Measurements from ENCODE around the gene TAOK3. TPM values are rescaled to one million over a fixed set of nuclear protein-coding genes. Genes with fewer than 3 reads are reported as not detected.

Gene TAOK3
- total RNA-seq, 4 donors from 2014 or later: 22.7 to 61.7 (median 38.8) TPM

- WGBS: 87% methylated on average over 1 of the region's 1 CpG
- TF ChIP-seq POLR2A (IDR thresholded peaks at IDR 0.05) (no peak), CTCF (IDR thresholded peaks at IDR 0.05) (no peak), POLR2AphosphoS5 (IDR thresholded peaks at IDR 0.05) (no peak), EP300 (IDR thresholded peaks at IDR 0.05) (no peak)
- H3K27ac ChIP-seq: no peak overlapping the region
- H3K4me3 ChIP-seq: no peak overlapping the region
- DNase-seq (ENCODE audit: low spot score in 2 of 2): no peak
- H3K9me3 ChIP-seq: no peaks in the 10 kb centered on the region
- no peaks in the 10 kb centered on the region for H3K27me3 ChIP-seq
- peaks cover 5% of the 10 kb centered on the region for H3K4me1 ChIP-seq
- H3K36me3 ChIP-seq: no peaks in the 10 kb centered on the region
Observed at GRCh38 chr12:118109088-118109487, 263.6 kb downstream of the TAOK3 start.

DNA sequence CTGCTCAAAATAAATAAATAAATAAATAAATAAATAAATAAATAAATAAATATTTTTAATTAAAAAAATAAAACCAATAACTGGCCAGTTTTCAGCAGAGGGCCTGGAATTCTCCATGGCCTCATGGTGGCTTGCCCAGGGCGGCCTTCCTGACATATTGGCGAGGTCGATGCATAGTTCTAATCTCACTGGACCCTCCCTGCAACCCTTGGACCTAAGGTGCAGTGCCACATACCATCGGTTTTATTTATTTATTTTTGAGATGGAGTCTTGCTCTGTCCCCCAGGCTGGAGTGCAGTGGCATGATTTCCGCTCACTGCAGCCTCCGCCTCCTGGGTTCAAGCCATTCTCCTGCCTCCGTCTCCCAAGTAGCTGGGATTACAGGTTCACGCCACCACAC, 265.0 kb downstream of the TAOK3 start:
- 98% methylated on average over 8 of the region's 8 CpGs for WGBS
- TF ChIP-seq EP300 (IDR thresholded peaks at IDR 0.05): no peak
- no peak for TF ChIP-seq POLR2A (IDR thresholded peaks at IDR 0.05)
- no peak for TF ChIP-seq POLR2AphosphoS5 (IDR thresholded peaks at IDR 0.05)
- no peak for TF ChIP-seq CTCF (IDR thresholded peaks at IDR 0.05)
- no peaks in the 10 kb centered on the region for H3K9me3 ChIP-seq

GRCh38 chr12:118107011-118107410, 265.7 kb downstream of the TAOK3 start:
- Histone ChIP-seq H3K4me1 (peaks cover 19% of the 10 kb centered on the region), H3K27me3 (no peaks in the 10 kb centered on the region), H3K36me3 (no peaks in the 10 kb centered on the region), H3K4me3 (no peak overlapping the region), H3K9me3 (no peaks in the 10 kb centered on the region), H3K27ac (no peak overlapping the region)
- WGBS: 72% methylated on average over 4 of the region's 4 CpGs
- no peak for DNase-seq (ENCODE audit: low spot score in 2 of 2)
- TF ChIP-seq CTCF (IDR thresholded peaks at IDR 0.05) (no peak), POLR2AphosphoS5 (IDR thresholded peaks at IDR 0.05) (no peak), POLR2A (IDR thresholded peaks at IDR 0.05) (no peak), EP300 (IDR thresholded peaks at IDR 0.05) (no peak)

More for the DNA sequence above, 265.0 kb downstream of the TAOK3 start:
- H3K4me3 ChIP-seq: no peak overlapping the region
- no peaks in the 10 kb centered on the region for H3K27me3 ChIP-seq
- no peak for DNase-seq (ENCODE audit: low spot score in 2 of 2)
- H3K27ac ChIP-seq: no peak overlapping the region
- no peaks in the 10 kb centered on the region for H3K36me3 ChIP-seq
- peaks cover 12% of the 10 kb centered on the region for H3K4me1 ChIP-seq

DNA sequence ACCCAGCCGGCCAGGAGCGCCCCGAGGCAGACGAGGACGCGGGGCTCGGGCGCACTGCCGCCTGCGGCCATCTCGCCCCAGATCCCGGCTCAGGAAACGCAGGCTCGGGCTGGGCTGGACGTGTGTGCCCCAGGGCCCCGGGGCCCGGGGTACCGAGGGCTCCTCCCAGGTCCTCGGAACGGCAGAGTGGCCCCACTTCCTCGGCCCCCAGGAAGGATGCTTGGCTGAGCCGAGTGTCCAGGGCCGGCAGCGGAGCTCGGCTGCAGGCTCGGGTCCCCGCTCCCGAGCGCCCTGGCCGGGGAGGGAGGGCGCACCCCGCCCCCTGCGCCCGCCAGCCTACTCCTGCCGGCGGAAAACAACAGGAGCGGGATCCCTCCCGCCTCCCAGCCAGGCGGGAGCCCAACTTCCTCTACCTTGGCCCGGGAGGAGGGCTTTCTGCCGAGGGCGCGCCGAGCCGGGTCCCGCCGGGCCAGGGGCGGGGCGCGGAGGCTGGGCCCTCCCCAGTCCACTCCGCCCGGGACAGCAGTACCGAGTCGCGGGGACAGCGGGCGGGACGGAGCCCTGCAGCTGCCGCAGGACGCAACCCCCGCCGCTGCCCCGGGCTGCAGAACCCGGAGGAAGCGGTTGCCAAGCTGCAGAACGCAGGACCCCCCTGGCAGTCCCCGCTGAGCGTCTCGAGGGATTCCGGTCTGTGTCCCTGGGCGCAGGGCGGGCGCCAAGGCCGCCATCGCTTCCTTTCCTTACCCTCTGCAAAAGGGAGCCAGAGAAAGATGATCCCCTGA, 268.9 kb downstream of the TAOK3 start, which contains the start of gene VSIG10:
TSS of gene VSIG10 (minus strand) at position 411 of the 782 bp plus-strand sequence. CDS start at position 71, 340 bp downstream.
- under 1% methylated on average over 41 of the region's 75 CpGs for WGBS
- Histone ChIP-seq H3K4me1 (peaks cover 20% of the 10 kb centered on the region), H3K4me3 (peak within 1 kb of the TSS; percentile 76), H3K36me3 (no peaks in the 10 kb centered on the region), H3K27ac (peak within 1 kb of the TSS; percentile 76), H3K9me3 (no peaks in the 10 kb centered on the region), H3K27me3 (no peaks in the 10 kb centered on the region)
- peak; percentile 84 to 85 for DNase-seq (ENCODE audit: low spot score in 2 of 2)
- TF ChIP-seq CTCF (IDR thresholded peaks at IDR 0.05): no peak
- no peak for TF ChIP-seq EP300 (IDR thresholded peaks at IDR 0.05)
- peak in 1 of 3 donors; percentile 12 for TF ChIP-seq POLR2AphosphoS5 (IDR thresholded peaks at IDR 0.05)
- peak in 1 of 2 donors; percentile 7 for TF ChIP-seq POLR2A (IDR thresholded peaks at IDR 0.05)

GRCh38 chr12:118103201-118103600, 269.5 kb downstream of the TAOK3 start:
- no peaks in the 10 kb centered on the region for H3K9me3 ChIP-seq
- DNase-seq (ENCODE audit: low spot score in 2 of 2): peak; percentile 69 to 79
- H3K27ac ChIP-seq: peak overlapping the region; percentile 76
- TF ChIP-seq POLR2A (IDR thresholded peaks at IDR 0.05): no peak
- peaks cover 20% of the 10 kb centered on the region for H3K4me1 ChIP-seq
- no peaks in the 10 kb centered on the region for H3K27me3 ChIP-seq
- under 1% methylated on average over 32 of the region's 32 CpGs for WGBS
- H3K36me3 ChIP-seq: no peaks in the 10 kb centered on the region
- H3K4me3 ChIP-seq: peak overlapping the region; percentile 76

Data from suprapubic skin (tissue), 4 donors.